ENCODE data around the gene PRUNE2. TPM values are rescaled to one million over a fixed set of nuclear protein-coding genes. Genes with fewer than 3 reads are reported as not detected.

PRUNE2 gene
- total RNA-seq, 1 donor from 2014 or later = 8.7 TPM

GRCh38 chr9:76697554-76697953, 208.4 kb downstream of the PRUNE2 start:
- Mint-ChIP-seq H3K4me3 (ENCODE audit: unreplicated experiment) (no peak overlapping the region), H3K4me1 (ENCODE audit: low read depth, unreplicated experiment) (peaks cover 26% of the 10 kb centered on the region), H3K36me3 (ENCODE audit: low read depth, unreplicated experiment) (no peaks in the 10 kb centered on the region), H3K27ac (ENCODE audit: unreplicated experiment) (no peak overlapping the region), H3K27me3 (ENCODE audit: low read depth, unreplicated experiment) (peaks cover 6% of the 10 kb centered on the region), H3K9me3 (ENCODE audit: unreplicated experiment) (no peaks in the 10 kb centered on the region)
- Histone ChIP-seq H3K27me3 (ENCODE audit: insufficient read depth, low read length) (no peaks in the 10 kb centered on the region), H4K20me1 (ENCODE audit: insufficient read depth, low read length) (no peaks in the 10 kb centered on the region), H3K4me3 (ENCODE audit: insufficient read depth, low read depth, low read length) (no peak overlapping the region), H3K27ac (ENCODE audit: low read depth, low read length) (no peak overlapping the region), H3K9ac (ENCODE audit: low read length) (no peak overlapping the region), H3K4me1 (ENCODE audit: insufficient read depth, low read length) (peaks cover 21% of the 10 kb centered on the region), H3K79me2 (ENCODE audit: insufficient read depth, low read length) (no peaks in the 10 kb centered on the region), H3K4me2 (ENCODE audit: low read length) (no peak overlapping the region), H2AFZ (ENCODE audit: low read depth, low read length) (no peak overlapping the region), H3K36me3 (ENCODE audit: insufficient read depth, low read length) (no peaks in the 10 kb centered on the region), H3K9me3 (ENCODE audit: insufficient read depth, low read depth, low read length) (no peaks in the 10 kb centered on the region)
- FAIRE-seq (no peak), DNase-seq (ENCODE audit: low read depth) (no peak)
- TF ChIP-seq CTCF (IDR thresholded peaks at IDR 0.05; ENCODE audit: insufficient read depth, low read depth, low read length) (no peak), EZH2 (IDR thresholded peaks at IDR 0.05; ENCODE audit: insufficient read depth, low read length) (no peak)

- FAIRE-seq = no peak
- Histone ChIP-seq H3K4me2 (ENCODE audit: low read length) (no peak overlapping the region), H3K4me3 (ENCODE audit: insufficient read depth, low read depth, low read length) (no peak overlapping the region), H4K20me1 (ENCODE audit: insufficient read depth, low read length) (no peaks in the 10 kb centered on the region), H2AFZ (ENCODE audit: low read depth, low read length) (no peak overlapping the region), H3K36me3 (ENCODE audit: insufficient read depth, low read length) (no peaks in the 10 kb centered on the region), H3K79me2 (ENCODE audit: insufficient read depth, low read length) (no peaks in the 10 kb centered on the region), H3K4me1 (ENCODE audit: insufficient read depth, low read length) (peaks cover 21% of the 10 kb centered on the region), H3K9ac (ENCODE audit: low read length) (no peak overlapping the region), H3K27me3 (ENCODE audit: insufficient read depth, low read length) (no peaks in the 10 kb centered on the region), H3K27ac (ENCODE audit: low read depth, low read length) (no peak overlapping the region), H3K9me3 (ENCODE audit: insufficient read depth, low read depth, low read length) (no peaks in the 10 kb centered on the region)
- Mint-ChIP-seq H3K4me3 (ENCODE audit: unreplicated experiment) (no peak overlapping the region), H3K27ac (ENCODE audit: unreplicated experiment) (no peak overlapping the region), H3K4me1 (ENCODE audit: low read depth, unreplicated experiment) (peaks cover 26% of the 10 kb centered on the region), H3K27me3 (ENCODE audit: low read depth, unreplicated experiment) (peaks cover 8% of the 10 kb centered on the region), H3K9me3 (ENCODE audit: unreplicated experiment) (no peaks in the 10 kb centered on the region), H3K36me3 (ENCODE audit: low read depth, unreplicated experiment) (no peaks in the 10 kb centered on the region)
- TF ChIP-seq CTCF (IDR thresholded peaks at IDR 0.05; ENCODE audit: insufficient read depth, low read depth, low read length) (no peak), EZH2 (IDR thresholded peaks at IDR 0.05; ENCODE audit: insufficient read depth, low read length) (no peak)
- DNase-seq (ENCODE audit: low read depth) = no peak
Measured at GRCh38 chr9:76697081-76697480, 208.8 kb downstream of the PRUNE2 start.

- Histone ChIP-seq H3K27me3 (ENCODE audit: insufficient read depth, low read length) (peaks cover 12% of the 10 kb centered on the region), H3K36me3 (ENCODE audit: insufficient read depth, low read length) (no peaks in the 10 kb centered on the region), H3K4me1 (ENCODE audit: insufficient read depth, low read length) (no peaks in the 10 kb centered on the region), H2AFZ (ENCODE audit: low read depth, low read length) (no peak overlapping the region), H3K4me2 (ENCODE audit: low read length) (no peak overlapping the region), H3K79me2 (ENCODE audit: insufficient read depth, low read length) (no peaks in the 10 kb centered on the region), H3K9ac (ENCODE audit: low read length) (no peak overlapping the region), H3K27ac (ENCODE audit: low read depth, low read length) (no peak overlapping the region), H3K9me3 (ENCODE audit: insufficient read depth, low read depth, low read length) (no peaks in the 10 kb centered on the region), H3K4me3 (ENCODE audit: insufficient read depth, low read depth, low read length) (no peak overlapping the region), H4K20me1 (ENCODE audit: insufficient read depth, low read length) (no peaks in the 10 kb centered on the region)
- H3K4me1 Mint-ChIP-seq (ENCODE audit: low read depth, unreplicated experiment) = peaks cover 2% of the 10 kb centered on the region
- FAIRE-seq = no peak
- H3K9me3 Mint-ChIP-seq (ENCODE audit: unreplicated experiment) = no peaks in the 10 kb centered on the region
- no peak overlapping the region for H3K4me3 Mint-ChIP-seq (ENCODE audit: unreplicated experiment)
- DNase-seq (ENCODE audit: low read depth) = no peak
- no peak overlapping the region for H3K27ac Mint-ChIP-seq (ENCODE audit: unreplicated experiment)
- peaks cover 22% of the 10 kb centered on the region for H3K27me3 Mint-ChIP-seq (ENCODE audit: low read depth, unreplicated experiment)
- no peaks in the 10 kb centered on the region for H3K36me3 Mint-ChIP-seq (ENCODE audit: low read depth, unreplicated experiment)
- TF ChIP-seq EZH2 (IDR thresholded peaks at IDR 0.05; ENCODE audit: insufficient read depth, low read length) = no peak
- TF ChIP-seq CTCF (IDR thresholded peaks at IDR 0.05; ENCODE audit: insufficient read depth, low read depth, low read length) = no peak
Measured at GRCh38 chr9:76693912-76694311, 212.0 kb downstream of the PRUNE2 start.
